GM18519 (cell line): Measurements from ENCODE around the gene CRIP3.

Experiments
- ATAC-seq: cut with Tn5 transposase; IDR thresholded peaks from one replicate; pipeline ENCODE4 v1.9.1; 2021; ENCODE audit warnings: mild to moderate bottlenecking, moderate library complexity; ENCODE audit not compliant: unreplicated experiment, low FRiP score

The CRIP3 gene

GRCh38 chr6:43258180-43258579, 50.4 kb downstream of the CRIP3 start:
- ATAC-seq = no peak

DNA sequence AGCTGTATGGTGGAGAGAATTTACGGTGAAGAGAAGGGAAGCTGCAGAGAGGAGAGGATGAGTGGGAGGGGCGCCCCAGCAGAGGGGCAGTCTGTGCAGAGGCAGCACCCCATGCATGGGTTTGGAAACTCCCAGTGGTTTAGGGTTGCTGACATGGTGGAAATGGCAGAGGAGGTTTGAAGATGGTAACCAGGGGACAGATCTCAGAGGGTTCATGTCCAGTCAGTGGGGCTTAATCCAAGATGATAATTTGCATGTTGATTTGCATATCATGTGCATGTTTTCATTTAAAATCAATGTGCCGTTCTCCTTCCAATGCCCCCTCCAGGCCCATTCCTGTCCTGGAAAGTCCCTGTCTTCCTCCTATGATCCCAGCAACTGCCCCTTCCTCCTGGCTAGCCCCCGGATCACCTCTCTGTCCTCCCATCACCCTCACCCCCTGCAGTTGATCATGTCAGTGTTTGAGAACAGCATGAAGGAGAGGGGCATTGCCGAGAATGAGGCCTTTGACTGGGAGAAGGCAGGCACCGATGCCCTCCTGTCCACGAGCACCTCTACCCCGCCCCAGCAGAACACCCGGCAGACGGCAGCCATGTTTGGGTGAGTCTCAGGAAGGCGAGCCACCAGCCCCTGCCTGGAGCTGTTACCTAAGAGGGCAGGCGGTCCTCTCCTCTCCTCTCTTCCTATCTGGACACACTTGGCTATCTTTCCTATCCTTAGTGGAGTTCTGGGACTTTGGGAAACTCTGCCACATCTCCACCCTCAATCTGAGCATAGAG, 51.1 kb downstream of the CRIP3 start:
- no peak for ATAC-seq

DNA sequence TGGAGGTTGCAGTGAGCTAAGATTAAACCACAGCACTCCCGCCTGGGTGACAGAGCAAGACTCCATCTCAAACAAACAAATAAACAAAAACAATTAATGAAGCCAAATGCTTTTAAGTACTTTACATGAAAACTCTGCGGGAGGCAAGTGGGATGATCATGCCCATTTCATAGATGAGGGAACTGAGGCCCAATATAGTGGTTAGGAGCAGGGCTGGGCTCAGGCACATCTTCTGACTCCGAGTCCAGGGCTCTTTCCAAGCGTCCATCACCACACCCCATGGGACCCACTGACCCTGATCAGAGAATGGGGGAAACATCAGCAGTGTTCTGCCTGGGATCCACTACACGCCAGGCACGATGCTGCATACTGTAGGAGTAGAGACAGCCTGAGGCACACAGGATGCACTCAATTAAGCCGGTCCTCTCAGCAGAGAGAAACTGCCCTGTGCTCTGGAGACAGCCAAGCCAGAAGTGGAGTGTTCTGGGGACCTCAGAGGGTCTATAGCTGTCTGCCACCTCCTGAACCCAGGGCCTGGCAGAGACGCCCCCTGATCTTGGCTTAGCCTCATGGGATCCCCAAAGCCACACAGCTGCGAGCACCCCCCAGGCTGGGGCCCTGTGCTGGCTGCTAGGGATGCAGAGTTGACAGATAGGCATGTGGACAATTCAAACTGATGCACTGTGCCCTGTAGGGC, 51.8 kb downstream of the CRIP3 start:
- no peak for ATAC-seq
